Astrocyte (in vitro differentiated cells and primary cell): Measurements from ENCODE around the gene BICDL2.

Experiments
- EZH2 ChIP-seq: IDR thresholded peaks from 2 replicates; pipeline ENCODE4 v1.6.1; 2012; ENCODE audit warnings: mild to moderate bottlenecking, low read length, inconsistent platforms; ENCODE audit not compliant: insufficient read depth
- TF ChIP-seq, protein P1 (sequence below): IDR thresholded peaks from 2 replicates; pipeline ENCODE4 v1.5.1; 2011; ENCODE audit warnings: low read depth, mild to moderate bottlenecking, inconsistent platforms, low read length, moderate library complexity; ENCODE audit not compliant: insufficient read depth

DNA sequence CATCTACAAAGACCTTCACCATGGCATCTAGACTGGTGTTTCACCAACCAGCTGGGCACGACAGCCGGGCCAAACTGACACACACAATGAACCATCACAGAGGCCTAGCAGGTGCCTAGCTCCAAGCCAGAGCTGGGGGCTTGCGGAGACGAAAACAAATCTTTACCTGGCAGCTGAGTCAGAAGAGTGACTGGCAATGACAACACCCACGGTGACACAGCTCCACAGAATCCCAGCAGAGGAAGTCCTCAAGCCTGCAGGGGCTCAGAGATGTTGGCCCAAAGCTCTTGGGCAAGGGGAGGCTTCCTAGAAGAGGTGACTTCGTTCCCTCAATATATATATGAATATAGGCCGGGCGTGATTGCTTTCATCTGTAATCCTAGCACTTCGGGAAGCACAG, 14.8 kb upstream of the BICDL2 start:
- TF ChIP-seq, protein P1, sequence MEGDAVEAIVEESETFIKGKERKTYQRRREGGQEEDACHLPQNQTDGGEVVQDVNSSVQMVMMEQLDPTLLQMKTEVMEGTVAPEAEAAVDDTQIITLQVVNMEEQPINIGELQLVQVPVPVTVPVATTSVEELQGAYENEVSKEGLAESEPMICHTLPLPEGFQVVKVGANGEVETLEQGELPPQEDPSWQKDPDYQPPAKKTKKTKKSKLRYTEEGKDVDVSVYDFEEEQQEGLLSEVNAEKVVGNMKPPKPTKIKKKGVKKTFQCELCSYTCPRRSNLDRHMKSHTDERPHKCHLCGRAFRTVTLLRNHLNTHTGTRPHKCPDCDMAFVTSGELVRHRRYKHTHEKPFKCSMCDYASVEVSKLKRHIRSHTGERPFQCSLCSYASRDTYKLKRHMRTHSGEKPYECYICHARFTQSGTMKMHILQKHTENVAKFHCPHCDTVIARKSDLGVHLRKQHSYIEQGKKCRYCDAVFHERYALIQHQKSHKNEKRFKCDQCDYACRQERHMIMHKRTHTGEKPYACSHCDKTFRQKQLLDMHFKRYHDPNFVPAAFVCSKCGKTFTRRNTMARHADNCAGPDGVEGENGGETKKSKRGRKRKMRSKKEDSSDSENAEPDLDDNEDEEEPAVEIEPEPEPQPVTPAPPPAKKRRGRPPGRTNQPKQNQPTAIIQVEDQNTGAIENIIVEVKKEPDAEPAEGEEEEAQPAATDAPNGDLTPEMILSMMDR: no peak
- TF ChIP-seq EZH2: peak; percentile 31
